GM21367 (cell line): Measurements from ENCODE around the gene SLC26A11.

Experiments used
- ATAC-seq: cut with Tn5 transposase; IDR thresholded peaks from one replicate; pipeline ENCODE4 v1.9.1; 2021; ENCODE audit not compliant: unreplicated experiment

Gene SLC26A11

DNA sequence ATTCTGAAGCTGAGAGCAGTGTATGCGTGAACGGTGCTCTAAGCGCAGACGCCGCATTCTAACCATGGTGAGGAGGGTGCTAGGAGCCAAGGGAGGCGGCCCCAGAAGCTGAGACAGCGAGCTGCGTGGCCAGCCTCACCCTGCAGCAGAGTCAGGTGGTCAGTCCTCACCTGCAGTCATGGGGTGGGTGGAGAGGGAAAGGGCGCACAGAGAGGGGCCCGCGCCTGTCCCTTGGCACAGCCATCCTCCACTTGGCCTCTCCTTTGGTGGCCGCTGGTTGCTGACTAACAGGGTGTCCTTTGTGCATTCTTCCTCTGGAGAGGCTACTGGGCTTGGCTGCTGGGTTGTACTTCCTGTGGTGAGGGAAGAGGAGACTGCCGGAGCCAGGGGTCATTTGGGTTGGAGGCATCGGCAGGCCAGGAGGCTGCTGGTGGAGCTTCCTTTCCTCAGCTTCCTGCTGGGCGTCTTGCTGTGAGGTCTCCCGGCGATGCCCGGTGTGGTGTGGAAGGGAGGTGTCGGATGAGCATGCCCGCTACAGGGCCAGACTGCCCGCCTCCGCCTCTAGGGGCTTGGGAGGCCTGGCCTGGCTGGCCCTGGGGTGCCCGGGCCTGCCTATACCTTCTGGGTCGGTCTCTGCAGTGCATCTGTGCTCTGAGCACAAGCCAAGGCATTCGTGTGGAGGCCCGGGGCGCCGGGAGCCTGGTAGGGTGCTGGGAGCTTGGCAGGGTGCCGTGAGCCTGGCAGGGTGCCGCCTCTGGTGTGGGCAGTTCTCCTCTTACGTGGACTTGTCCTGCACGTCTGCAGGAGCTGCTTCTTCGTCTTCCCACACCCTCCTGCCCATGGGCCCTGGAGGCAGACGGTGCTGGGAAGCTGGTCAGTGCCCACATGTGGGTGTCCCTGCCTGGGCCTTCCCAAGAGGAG is 57.8 kb downstream of the SLC26A11 start:
- no peak for ATAC-seq

GRCh38 chr17:80279895-80280294 is 59.7 kb downstream of the SLC26A11 start:
- ATAC-seq: no peak

- no peak for ATAC-seq
Measured at GRCh38 chr17:80281516-80281915, 61.3 kb downstream of the SLC26A11 start.

DNA sequence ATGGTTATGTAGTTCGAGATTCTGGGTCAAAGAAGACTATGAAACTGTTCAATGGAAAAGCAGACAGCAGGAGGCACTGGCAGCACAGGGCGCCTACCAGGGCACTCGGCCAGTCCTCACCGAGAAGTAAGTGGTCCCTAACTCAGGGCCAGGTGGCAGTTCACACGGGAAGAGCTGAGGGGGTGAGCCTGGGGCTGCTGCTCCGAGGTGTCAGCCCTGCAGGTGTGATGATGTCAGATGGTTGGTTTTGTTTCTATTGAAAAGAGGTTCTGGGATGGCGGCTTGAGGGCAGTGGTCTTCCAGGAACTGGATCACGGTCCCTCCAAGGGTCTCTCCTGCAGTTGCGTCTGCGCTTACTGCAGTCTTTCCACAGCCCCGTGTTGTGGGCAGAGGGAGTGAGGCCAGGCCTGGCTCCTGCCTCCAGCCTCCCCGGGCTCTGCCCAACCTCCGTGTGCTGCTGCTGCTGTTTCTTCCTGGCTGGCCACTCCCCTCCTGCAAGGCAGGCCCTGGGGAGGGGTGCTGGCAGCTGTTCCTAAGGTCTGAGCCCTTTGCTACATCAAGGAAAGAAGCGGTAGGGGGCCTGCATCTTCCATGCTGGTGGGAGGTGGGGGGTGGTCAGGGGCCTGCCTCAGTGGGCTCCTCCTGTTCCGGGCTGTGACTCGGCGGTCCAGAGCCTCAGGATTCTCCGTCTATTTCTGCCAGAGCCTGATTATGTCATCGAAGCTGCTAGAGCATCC is 63.1 kb downstream of the SLC26A11 start:
- no peak for ATAC-seq

DNA sequence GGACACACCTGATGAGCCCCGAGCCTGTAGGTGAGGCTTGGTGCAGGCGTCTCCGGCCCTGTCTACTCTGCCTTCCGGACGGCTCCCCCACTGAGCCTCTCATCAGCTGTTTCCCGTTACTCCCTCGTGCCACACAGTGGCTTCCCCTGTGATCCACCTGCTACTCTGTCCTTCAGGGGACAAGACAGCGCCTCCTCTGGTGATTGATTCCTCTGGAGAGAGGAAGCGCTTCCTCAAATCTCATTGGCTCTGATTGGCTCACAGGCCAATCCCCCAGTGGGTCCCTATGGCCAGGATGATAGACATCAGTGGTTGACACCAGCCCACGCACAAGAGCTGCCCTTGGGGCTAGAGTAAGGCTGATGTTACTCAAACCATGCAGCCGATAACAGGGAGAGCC is 64.4 kb downstream of the SLC26A11 start:
- ATAC-seq: no peak

GRCh38 chr17:80285237-80285920 is 65.2 kb downstream of the SLC26A11 start:
- no peak for ATAC-seq

DNA sequence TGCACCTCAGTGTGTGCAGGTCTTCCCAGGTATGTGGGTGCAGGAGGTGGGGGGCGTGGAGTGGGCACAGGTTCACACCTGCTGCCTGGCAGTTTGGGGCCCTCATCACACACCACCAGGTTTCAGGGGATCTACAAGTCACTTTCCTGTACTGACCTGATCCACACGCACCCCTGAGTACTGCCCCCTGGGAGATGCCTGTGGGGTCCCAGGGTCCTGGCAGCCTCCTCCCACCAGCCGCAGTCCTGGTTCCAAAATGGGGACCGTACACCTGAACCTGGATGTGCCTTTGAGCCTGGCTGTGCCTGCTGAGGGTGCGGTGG is 66.4 kb downstream of the SLC26A11 start:
- ATAC-seq: no peak

DNA sequence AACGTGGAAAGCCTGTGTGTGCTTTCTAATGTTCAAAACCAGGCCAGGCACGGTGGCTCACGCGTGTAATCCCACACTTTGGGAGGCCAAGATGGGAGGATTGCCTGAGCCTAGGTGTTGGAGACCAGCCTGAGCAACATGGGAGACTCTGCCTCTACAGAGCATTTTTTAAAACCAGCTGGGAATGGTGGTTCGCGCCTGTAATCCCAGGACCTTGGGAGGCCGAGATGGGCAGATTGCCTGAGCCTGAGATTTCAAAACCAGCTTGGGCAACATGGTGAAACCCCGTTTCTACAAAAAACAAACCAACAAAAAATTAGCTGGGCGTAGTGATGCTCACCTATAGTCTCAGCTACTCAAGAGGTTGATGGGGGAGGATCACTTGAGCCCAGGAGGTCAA is 66.8 kb downstream of the SLC26A11 start:
- no peak for ATAC-seq

- ATAC-seq: no peak
Measured at GRCh38 chr17:80287806-80288567, 67.8 kb downstream of the SLC26A11 start.

DNA sequence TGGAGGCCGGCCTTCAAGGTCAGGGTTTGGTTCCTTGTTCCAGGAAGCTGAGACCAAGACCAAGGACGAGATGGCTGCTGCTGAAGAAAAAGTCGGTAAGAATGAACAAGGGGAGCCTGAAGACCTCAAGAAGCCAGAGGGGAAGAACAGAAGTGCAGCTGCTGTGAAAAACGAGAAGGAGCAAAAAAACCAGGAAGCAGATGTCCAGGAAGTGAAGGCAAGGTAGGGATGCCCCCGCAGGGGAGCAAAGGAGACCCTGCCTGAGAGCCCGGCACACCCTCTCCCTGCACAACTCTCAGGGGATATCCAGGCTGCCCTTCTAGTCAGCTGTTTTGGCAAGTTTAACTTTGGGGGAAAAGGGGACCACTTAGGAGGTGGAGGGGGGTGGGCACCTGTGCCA is 69.4 kb downstream of the SLC26A11 start:
- no peak for ATAC-seq

- no peak for ATAC-seq
Measured at GRCh38 chr17:80290156-80290555, 69.9 kb downstream of the SLC26A11 start.

GRCh38 chr17:80291260-80291659 is 71.0 kb downstream of the SLC26A11 start:
- no peak for ATAC-seq

DNA sequence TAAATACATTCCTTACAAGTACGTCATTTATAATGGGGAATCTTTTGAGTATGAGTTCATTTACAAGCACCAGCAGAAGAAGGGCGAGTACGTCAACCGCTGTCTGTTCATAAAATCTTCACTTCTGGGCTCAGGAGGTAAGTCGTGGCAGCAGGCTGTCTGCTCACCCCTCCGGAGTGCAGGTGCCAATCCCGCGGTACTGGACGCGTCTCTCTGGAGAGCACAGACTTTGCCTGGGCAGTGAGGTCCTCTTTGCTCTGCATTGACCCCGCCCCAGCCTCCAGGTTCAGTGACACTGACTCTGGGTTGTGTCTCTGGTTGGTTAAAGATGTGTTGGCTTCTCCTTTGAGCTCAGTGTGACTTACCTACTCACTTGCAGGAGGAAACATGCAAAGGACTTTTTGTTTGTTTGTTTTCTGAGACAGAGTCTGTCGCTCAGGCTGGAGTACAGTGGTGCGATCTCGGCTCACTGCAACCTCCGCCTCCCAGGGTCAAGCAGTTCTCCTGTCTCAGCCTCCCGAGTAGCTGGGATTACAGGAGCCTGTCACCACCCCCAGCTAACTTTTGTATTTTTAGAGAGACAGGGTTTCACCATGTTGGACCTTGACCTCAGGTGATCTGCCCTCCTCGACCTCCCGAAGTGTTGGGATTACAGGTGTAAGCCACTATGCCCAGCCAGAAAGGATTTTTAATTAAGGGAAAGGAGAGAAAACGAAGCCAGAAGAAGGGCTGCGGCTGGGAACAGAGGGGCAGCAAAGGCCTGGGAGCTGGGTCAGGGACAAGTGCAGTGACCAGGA is 71.7 kb downstream of the SLC26A11 start:
- ATAC-seq: no peak

DNA sequence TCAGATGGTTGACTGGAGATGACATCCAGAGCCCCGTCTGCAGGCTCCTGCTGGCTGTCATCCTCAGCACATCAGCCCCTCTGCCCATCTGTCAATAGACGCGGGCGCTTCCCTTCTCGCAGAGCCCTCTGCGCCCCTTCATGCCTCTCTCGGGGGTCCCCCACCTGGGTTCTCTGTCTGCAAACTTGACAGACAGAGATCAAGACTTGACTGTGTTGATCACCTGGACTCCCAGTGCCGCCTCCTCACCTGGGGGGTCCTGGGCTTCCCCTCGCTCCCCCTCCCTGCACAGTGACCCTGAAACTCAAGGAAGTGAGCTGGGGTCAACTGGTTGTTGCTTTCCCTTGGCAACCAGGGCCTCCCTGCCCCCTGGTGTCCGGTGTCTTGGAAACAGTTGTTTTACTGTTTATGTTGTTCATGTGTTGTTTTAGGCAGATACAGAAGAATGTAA is 72.3 kb downstream of the SLC26A11 start:
- ATAC-seq: no peak

GRCh38 chr17:80294210-80294609 is 74.0 kb downstream of the SLC26A11 start:
- ATAC-seq: no peak

- no peak for ATAC-seq
Measured at GRCh38 chr17:80294653-80295052, 74.4 kb downstream of the SLC26A11 start.

- no peak for ATAC-seq
Measured at GRCh38 chr17:80295146-80295545, 74.9 kb downstream of the SLC26A11 start.

DNA sequence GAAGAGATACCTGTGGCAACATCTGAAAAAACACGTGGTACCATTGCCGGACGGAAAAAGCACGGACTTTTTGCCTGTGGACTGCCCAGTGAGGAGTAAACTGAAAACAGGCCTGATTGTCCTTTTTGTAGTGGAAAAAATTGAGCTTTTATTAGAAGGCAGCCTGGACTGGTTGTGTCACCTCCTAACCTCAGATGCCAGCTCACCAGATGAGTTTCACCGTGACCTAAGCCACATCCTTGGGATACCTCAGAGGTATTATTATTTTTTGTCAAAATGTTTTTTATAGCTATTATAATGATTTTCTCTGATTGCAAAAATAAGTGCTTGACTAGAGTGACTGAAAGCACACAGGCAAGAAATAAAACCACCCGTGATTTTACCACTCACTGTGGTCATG is 75.3 kb downstream of the SLC26A11 start:
- no peak for ATAC-seq

- no peak for ATAC-seq
Measured at GRCh38 chr17:80296221-80296620, 76.0 kb downstream of the SLC26A11 start.

GRCh38 chr17:80297996-80298560 is 77.9 kb downstream of the SLC26A11 start:
- no peak for ATAC-seq
